Activated B cell treated with CpG ODN at 0.5 μM for 24 hours (primary cell): ENCODE results near the gene RNF121. TPM values are rescaled to one million over a fixed set of nuclear protein-coding genes. Genes with fewer than 3 reads are reported as not detected.

Experiments used
- ATAC-seq: fragments of 200-7000 bp; cut with Tn5 transposase; one replicate; pipeline ENCODE4 v1.10.0; 2021; ENCODE audit warnings: low read depth, mild to moderate bottlenecking, moderate library complexity
- CTCF ChIA-PET: fragments of 350-600 bp; sonication (Branson Sonifier 250); formaldehyde crosslinking; loops from one replicate; lab custom pipeline; 2021; ENCODE audit warnings: antibody characterized with exemption; lab: Charles Lee
- POLR2A ChIA-PET: fragments of 350-600 bp; sonication (Branson Sonifier 250); formaldehyde crosslinking; loops from one replicate; lab custom pipeline; 2021; ENCODE audit warnings: antibody characterized with exemption; lab: Charles Lee
- DNase-seq: peaks from one replicate; pipeline ENCODE4 v3.0.0; 2022
- H3K27ac Mint-ChIP-seq: one replicate; pipeline ENCODE4 v1.8.0; 2020; ENCODE audit warnings: mixed read lengths
- H3K27me3 Mint-ChIP-seq: one replicate; pipeline ENCODE4 v1.8.0; 2021; ENCODE audit warnings: mixed read lengths
- H3K36me3 Mint-ChIP-seq: one replicate; pipeline ENCODE4 v1.8.0; 2021; ENCODE audit warnings: low read depth, mixed read lengths
- H3K4me1 Mint-ChIP-seq: one replicate; pipeline ENCODE4 v1.8.0; 2021; ENCODE audit warnings: mixed read lengths
- H3K4me3 Mint-ChIP-seq: one replicate; pipeline ENCODE4 v1.8.0; 2020; ENCODE audit warnings: mild to moderate bottlenecking, mixed read lengths
- H3K9me3 Mint-ChIP-seq: one replicate; pipeline ENCODE4 v1.8.0; 2020; ENCODE audit warnings: mixed read lengths
- intact Hi-C: fragments of 100-400 bp; cut with micrococcal nuclease; formaldehyde crosslinking; loops from one replicate; pipeline ENCODE4 v1.15.1; 2024
- total RNA-seq: library from RNA; stranded (reverse); gene quantifications from 2 replicates; pipeline ENCODE4 v1.2.3, GENCODE V29; 2022
- TF ChIP-seq, protein P1 (sequence below): fragments of 200-600 bp; IDR thresholded peaks from one replicate; pipeline ENCODE4 v1.8.0; 2022; ENCODE audit warnings: antibody characterized with exemption, mild to moderate bottlenecking

Gene RNF121
- total RNA-seq, 1 donor from 2014 or later = 47.4 TPM

DNA sequence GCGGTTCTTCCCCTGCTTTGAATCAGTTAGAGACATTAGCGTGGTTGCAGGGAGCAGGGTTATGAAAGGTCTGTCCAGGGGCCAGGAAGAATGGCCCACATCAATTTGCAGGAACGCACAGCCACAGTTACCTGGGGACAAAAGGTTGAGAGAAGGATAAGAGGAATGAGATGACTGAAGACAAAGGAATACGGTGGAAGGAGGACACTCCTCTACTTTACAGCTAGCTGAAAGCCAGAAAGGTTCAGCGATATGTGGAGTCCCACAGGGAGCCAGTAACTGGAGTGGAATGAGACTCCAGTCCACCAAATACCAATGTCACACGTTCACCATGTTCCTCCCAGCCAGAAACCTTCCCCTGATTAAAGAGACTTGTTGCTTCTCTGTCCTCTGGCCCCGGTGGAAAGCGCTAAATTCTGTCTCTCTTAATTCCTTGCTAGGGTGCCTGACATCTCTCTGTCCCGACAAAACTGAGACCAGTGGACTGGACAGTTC, 11.2 kb upstream of the RNF121 start:
- CTCF ChIA-PET = no interaction called here
- DNase-seq (no peak), ATAC-seq (no peak)
- TF ChIP-seq, protein P1, sequence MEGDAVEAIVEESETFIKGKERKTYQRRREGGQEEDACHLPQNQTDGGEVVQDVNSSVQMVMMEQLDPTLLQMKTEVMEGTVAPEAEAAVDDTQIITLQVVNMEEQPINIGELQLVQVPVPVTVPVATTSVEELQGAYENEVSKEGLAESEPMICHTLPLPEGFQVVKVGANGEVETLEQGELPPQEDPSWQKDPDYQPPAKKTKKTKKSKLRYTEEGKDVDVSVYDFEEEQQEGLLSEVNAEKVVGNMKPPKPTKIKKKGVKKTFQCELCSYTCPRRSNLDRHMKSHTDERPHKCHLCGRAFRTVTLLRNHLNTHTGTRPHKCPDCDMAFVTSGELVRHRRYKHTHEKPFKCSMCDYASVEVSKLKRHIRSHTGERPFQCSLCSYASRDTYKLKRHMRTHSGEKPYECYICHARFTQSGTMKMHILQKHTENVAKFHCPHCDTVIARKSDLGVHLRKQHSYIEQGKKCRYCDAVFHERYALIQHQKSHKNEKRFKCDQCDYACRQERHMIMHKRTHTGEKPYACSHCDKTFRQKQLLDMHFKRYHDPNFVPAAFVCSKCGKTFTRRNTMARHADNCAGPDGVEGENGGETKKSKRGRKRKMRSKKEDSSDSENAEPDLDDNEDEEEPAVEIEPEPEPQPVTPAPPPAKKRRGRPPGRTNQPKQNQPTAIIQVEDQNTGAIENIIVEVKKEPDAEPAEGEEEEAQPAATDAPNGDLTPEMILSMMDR = no peak
- Mint-ChIP-seq H3K27ac (no peak overlapping the region), H3K9me3 (no peaks in the 10 kb centered on the region), H3K27me3 (no peaks in the 10 kb centered on the region), H3K36me3 (peaks cover 53% of the 10 kb centered on the region), H3K4me3 (no peak overlapping the region), H3K4me1 (no peaks in the 10 kb centered on the region)
- POLR2A ChIA-PET = interaction anchor here (0.6 kb wide), 1 partner anchor 223 kb away, joined by 3 read pairs; no protein-coding TSS in a partner anchor
- intact Hi-C loops = no loop called here

DNA sequence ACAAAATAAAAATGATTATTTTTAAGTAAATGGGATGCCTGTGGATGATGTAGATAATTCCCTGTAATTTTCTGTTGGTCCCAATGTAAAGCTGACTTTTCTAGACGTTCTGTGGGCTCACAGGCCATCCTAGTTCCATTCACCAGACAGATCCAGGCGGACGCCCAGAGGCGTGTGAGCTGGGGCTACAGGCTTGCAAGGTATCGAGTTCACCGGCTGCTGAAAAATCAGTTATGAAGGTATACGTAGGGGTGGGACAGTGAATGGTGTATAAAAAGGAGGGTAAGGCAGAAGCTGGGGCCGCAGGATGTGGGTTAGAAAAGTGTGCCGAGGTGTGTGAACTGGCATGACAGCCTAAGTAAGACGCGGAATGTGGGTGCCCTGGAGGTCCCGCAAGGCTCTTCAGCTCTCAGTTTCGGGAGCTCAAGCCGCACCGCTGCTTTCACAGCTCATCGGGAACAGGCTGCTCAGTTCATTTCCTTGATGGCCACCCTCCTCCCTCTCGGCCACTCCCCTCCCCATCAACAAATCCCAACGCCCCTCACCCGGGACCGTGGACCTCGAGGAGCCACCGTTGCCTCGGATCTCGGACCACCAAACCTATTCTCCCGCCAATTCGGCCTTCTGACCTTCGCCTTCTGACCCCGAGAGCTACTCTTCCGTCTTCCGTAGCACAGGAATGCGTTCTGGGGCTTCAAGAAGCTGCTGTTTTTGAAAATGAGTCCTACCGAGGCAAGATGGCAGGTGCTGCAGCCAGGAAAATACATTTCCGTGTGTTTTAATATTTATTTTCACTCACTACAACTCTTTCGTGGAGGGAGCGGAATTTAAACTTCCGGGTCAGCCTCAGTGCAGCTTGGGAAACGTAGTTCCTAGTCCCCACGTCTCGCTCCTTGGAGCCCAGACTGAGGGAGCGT, 768 bp upstream of the RNF121 start, which contains the start of gene XNDC1N:
TSS of gene XNDC1N (minus strand) at position 775 of the 917 bp plus-strand sequence. CDS start 5,241 bp downstream, outside the sequence.
- ATAC-seq (peak; percentile 77), DNase-seq (peak; percentile 57)
- H3K4me1 Mint-ChIP-seq = peaks cover 52% of the 10 kb centered on the region
- ChIA-PET CTCF (interaction anchor here (0.7 to 1.5 kb wide), 4 partner anchors 17 to 128 kb away, joined by 3 to 7 read pairs (median 4); no protein-coding TSS in a partner anchor), POLR2A (interaction anchor here (0.6 to 2.4 kb wide), 19 partner anchors 9 to 295 kb away, joined by 3 to 24 read pairs (median 6); partner anchors contain the start of gene ANAPC15)
- no peaks in the 10 kb centered on the region for H3K27me3 Mint-ChIP-seq
- peaks cover 17% of the 10 kb centered on the region for H3K36me3 Mint-ChIP-seq
- peak within 1 kb of the TSS; percentile 95 for H3K4me3 Mint-ChIP-seq
- TF ChIP-seq, protein P1 = no peak
- H3K27ac Mint-ChIP-seq = peak within 1 kb of the TSS; percentile 98
- intact Hi-C loops = loop anchor here (1.0 to 5.0 kb wide), 7 partner anchors 34 to 884 kb away; partner anchors contain the start of genes ANAPC15, ATG16L2, INPPL1 and LRRC51
- H3K9me3 Mint-ChIP-seq = no peaks in the 10 kb centered on the region

DNA sequence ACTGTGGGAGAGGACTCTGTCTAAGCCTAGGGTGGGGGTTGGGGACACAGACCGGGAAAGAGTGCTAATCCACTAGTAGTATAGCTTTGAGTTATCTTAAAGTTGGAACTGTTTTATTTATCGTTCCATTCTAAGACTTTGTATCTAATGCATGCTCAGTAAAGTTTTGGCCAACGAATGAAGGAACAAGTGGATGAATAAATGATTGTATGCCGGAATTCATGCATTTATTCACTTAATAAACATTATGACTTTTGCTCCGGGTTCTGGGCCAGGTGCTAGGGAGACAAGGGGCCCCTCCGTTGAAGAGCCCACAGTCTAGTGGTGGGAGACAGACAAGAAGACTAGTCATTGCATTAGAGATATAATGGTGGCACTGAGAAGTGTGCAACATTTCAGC, 645 bp downstream of the RNF121 start:
- CTCF ChIA-PET = interaction anchor here (1.2 kb wide), 1 partner anchor 18 kb away, joined by 4 read pairs; no protein-coding TSS in a partner anchor
- DNase-seq (no peak), ATAC-seq (no peak)
- no peaks in the 10 kb centered on the region for H3K9me3 Mint-ChIP-seq
- intact Hi-C loops = loop anchor here (2.0 to 5.0 kb wide), 4 partner anchors 61 to 883 kb away; partner anchors contain the start of genes ATG16L2 and INPPL1
- H3K27me3 Mint-ChIP-seq = no peaks in the 10 kb centered on the region
- TF ChIP-seq, protein P1 = no peak
- POLR2A ChIA-PET = interaction anchor here (0.7 to 2.4 kb wide), 13 partner anchors 14 to 1850 kb away, joined by 3 to 24 read pairs (median 5); partner anchors contain the start of gene ANAPC15
- peaks cover 64% of the 10 kb centered on the region for H3K4me1 Mint-ChIP-seq
- peak overlapping the region; percentile 95 for H3K4me3 Mint-ChIP-seq
- peaks cover 17% of the 10 kb centered on the region for H3K36me3 Mint-ChIP-seq
- H3K27ac Mint-ChIP-seq = peak overlapping the region; percentile 98

DNA sequence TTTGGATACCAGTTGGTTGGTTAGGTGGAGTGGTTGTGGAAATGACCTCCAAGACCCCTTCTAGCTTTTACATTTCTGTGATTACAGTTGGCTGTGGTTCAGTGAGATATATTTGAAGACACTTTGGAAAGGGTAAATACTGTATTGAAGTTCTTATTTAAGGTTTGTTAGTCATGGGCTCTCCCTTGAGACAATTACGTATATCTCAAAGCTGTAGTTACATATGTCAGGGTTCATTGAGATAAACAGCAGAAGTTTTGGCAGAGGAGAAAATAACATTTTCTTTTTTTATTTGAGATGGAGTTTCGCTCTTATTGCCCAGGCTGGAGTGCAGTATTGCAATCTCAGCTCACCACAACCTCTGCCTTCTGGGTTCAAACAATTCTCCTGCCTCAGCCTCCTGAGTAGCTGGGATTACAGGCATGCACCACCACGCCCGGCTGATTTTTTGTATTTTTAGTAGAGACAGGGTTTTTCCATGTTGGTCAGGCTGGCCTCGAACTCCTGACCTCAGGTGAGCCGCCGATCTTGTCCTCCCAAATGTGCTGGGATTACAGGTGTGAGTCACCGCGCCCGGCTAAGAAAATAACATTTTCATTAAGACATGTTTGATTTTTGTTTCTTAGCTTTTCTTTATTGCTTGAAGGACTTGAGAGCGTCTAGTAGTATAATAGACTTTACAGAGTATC, 1.9 kb downstream of the RNF121 start:
- Mint-ChIP-seq H3K27me3 (no peaks in the 10 kb centered on the region), H3K9me3 (no peaks in the 10 kb centered on the region), H3K4me1 (peaks cover 69% of the 10 kb centered on the region), H3K27ac (peak overlapping the region; percentile 51), H3K36me3 (peaks cover 15% of the 10 kb centered on the region), H3K4me3 (peak overlapping the region; percentile 95)
- intact Hi-C loops = loop anchor here (2.0 kb wide), 1 partner anchor 504 kb away; the partner anchor contains the start of gene CLPB
- POLR2A ChIA-PET = interaction anchor here (0.6 to 1.3 kb wide), 4 partner anchors 16 to 113 kb away, joined by 3 to 7 read pairs (median 4); no protein-coding TSS in a partner anchor
- no peak for DNase-seq
- TF ChIP-seq, protein P1 = no peak
- no peak for ATAC-seq
- CTCF ChIA-PET = no interaction called here
